GM12878 (cell line): Measurements from ENCODE around the gene DOCK7. TPM values are rescaled to one million over a fixed set of nuclear protein-coding genes. Genes with fewer than 3 reads are reported as not detected.

ENCODE experiments used
- ATAC-seq: fragments of 200-7000 bp; cut with Tn5 transposase; 3 replicates; pipeline ENCODE4 v1.9.1; 2020; ENCODE audit warnings: mild to moderate bottlenecking, moderate library complexity
- BruUV-seq: library from RNA; stranded (reverse); fragments of 400-500 nt; replicated peaks from 2 replicates; lab custom pipeline; 2021; lab: Mats Ljungman, UMichigan
- CTCF ChIA-PET: fragments of 300-600 bp; sonication (Branson Sonifier 250); formaldehyde crosslinking; extraction: SDS; loops from one replicate; lab custom pipeline; 2021; ENCODE audit warnings: inconsistent platforms; lab: Yijun Ruan, JAX
- POLR2A ChIA-PET: fragments of 350-600 bp; formaldehyde crosslinking; extraction: SDS; loops from one replicate; lab custom pipeline; 2021; ENCODE audit warnings: inconsistent platforms; lab: Charles Lee
- RAD21 ChIA-PET: fragments of 300-600 bp; sonication (Branson Sonifier 250); formaldehyde crosslinking; loops from one replicate; lab custom pipeline; 2023; ENCODE audit warnings: antibody characterized with exemption; ENCODE audit not compliant: unreplicated experiment; lab: Charles Lee
- SMC1A ChIA-PET: fragments of 300-600 bp; sonication (Branson Sonifier 250); formaldehyde crosslinking; loops from one replicate; lab custom pipeline; 2023; ENCODE audit not compliant: unreplicated experiment, uncharacterized antibody; lab: Charles Lee
- DNase-seq: peaks from one replicate; pipeline ENCODE4 v3.0.0-alpha.2; 2011; ENCODE audit warnings: low read depth, low spot score
- FAIRE-seq: peaks from 3 replicates; lab custom pipeline; 2011; peaks lifted over from hg19 to GRCh38; lab: Jason Lieb, UNC
- H2AFZ ChIP-seq: 2 replicates; pipeline ENCODE4 v1.6.0; 2011; ENCODE audit warnings: low read depth, low read length, control low read depth; ENCODE audit not compliant: control insufficient read depth
- H3K27ac ChIP-seq: 2 replicates; pipeline ENCODE4 v1.5.1; 2011; ENCODE audit warnings: control low read depth; ENCODE audit not compliant: control insufficient read depth, insufficient read depth
- H3K27me3 ChIP-seq, 2 experiments: replicated peaks in 1 of 2; 2 replicates each; pipeline versions ENCODE4 v1.6.0 to v1.6.1; 2011; ENCODE audit warnings: low read length in 1 of 2; ENCODE audit not compliant: control insufficient read depth in 2 of 2, insufficient read depth in 2 of 2
- H3K36me3 ChIP-seq, 2 experiments: 2 replicates each; pipeline ENCODE4 v1.5.1; 2011; ENCODE audit warnings: low read length in 1 of 2; ENCODE audit not compliant: control insufficient read depth in 2 of 2, insufficient read depth in 2 of 2
- H3K4me1 ChIP-seq: 2 replicates; pipeline ENCODE4 v1.6.1; 2011; ENCODE audit warnings: mild to moderate bottlenecking, low read length, moderate library complexity, mixed read lengths; ENCODE audit not compliant: control insufficient read depth, insufficient read depth
- H3K4me2 ChIP-seq: 2 replicates; pipeline ENCODE4 v1.6.0; 2011; ENCODE audit warnings: control low read depth; ENCODE audit not compliant: control insufficient read depth, insufficient read depth
- H3K4me3 ChIP-seq: fragments of 200-600 bp; sonication (generic); 2 replicates; pipeline ENCODE4 v1.5.1; 2016
- H3K79me2 ChIP-seq: 2 replicates; pipeline ENCODE4 v1.6.0; 2011; ENCODE audit warnings: low read length; ENCODE audit not compliant: control insufficient read depth, insufficient read depth
- H3K9ac ChIP-seq: 2 replicates; pipeline ENCODE4 v1.8.0; 2011; ENCODE audit warnings: low read length, control low read depth, mixed read lengths; ENCODE audit not compliant: control insufficient read depth, insufficient read depth
- H3K9me3 ChIP-seq: replicated peaks from 3 replicates; pipeline ENCODE4 v1.5.1; 2011; ENCODE audit warnings: mild to moderate bottlenecking, low read length; ENCODE audit not compliant: control insufficient read depth, insufficient read depth
- H4K20me1 ChIP-seq: 2 replicates; pipeline ENCODE4 v1.6.0; 2011; ENCODE audit not compliant: control insufficient read depth, insufficient read depth
- CTCF ChIP-seq, 3 experiments: IDR thresholded peaks in 2 of 3; conservative IDR thresholded peaks in 1 of 3; 2 replicates each; pipeline ENCODE4 v1.5.1; 2011; ENCODE audit warnings: low read depth in 3 of 3, low read length in 3 of 3, mild to moderate bottlenecking in 3 of 3, control low read depth in 2 of 3, moderate library complexity in 2 of 3, inconsistent platforms in 1 of 3, mixed read lengths in 1 of 3; ENCODE audit not compliant: control insufficient read depth in 2 of 3, insufficient read depth in 1 of 3; ENCODE audit errors: extremely low read depth in 1 of 3
- RAD21 ChIP-seq: IDR thresholded peaks from 2 replicates; pipeline ENCODE4 v1.6.1; 2011; ENCODE audit warnings: mild to moderate bottlenecking, low read depth, low read length, moderate library complexity; ENCODE audit not compliant: insufficient read depth
- SMAD5 ChIP-seq: IDR thresholded peaks from 2 replicates; pipeline ENCODE4 v1.6.1; 2016; ENCODE audit warnings: antibody characterized with exemption, low read depth
- WGBS: methylation state at CpG from one replicate; pipeline ENCODE4 v1.1.6; 2016; ENCODE audit warnings: low lambda C conversion rate; ENCODE audit not compliant: insufficient replicate concordance, insufficient coverage; ENCODE audit errors: missing lambda C conversion rate; 5-methylcytosine and 5-hydroxymethylcytosine counted together
- in situ Hi-C: fragments of 300-500 bp; cut with MboI; formaldehyde crosslinking; loops from 9 replicates; pipeline ENCODE4 v1.14.3; 2018; ENCODE audit warnings: mixed read lengths
- intact Hi-C: fragments of 100-400 bp; cut with micrococcal nuclease; formaldehyde crosslinking; loops from one replicate; pipeline ENCODE4 v1.14.2; 2022; ENCODE audit not compliant: unreplicated experiment
- polyA plus RNA-seq, 11 experiments: library from polyadenylated mRNA; depleted of rRNA in 4 of 11; unstranded in 6 of 11; stranded (reverse) in 5 of 11; fragments of >200 nt; fragmentation: Nextera tagmentation in 4 of 11; fragmentation: Illumina TruSeq in 1 of 11; extraction: Ambion mirVana in 4 of 11; extraction: Trizol in 1 of 11; gene quantifications; 1 replicate in 1 of 11; 2 replicates in 10 of 11; pipeline versions ENCODE4 v1.2.1 to v1.2.3, GENCODE V29; 2011 to 2016; ENCODE audit warnings: inconsistent platforms in 2 of 11, missing spikeins in 2 of 11, low read depth in 1 of 11
- total RNA-seq, 4 experiments: library from RNA; depleted of rRNA in 3 of 4; stranded (reverse); fragments of >200 nt in 3 of 4; fragmentation: Illumina TruSeq in 1 of 4; extraction: Trizol in 1 of 4; gene quantifications; 2 replicates each; pipeline versions ENCODE4 v1.2.1 to v1.2.3, GENCODE V29; 2013 to 2021

DOCK7 gene
- total and polyA plus RNA-seq, 10 of the 15 experiments (the other 5 are each of a cell fraction or from before 2014, with no cell fraction given), result 4.8 to 34.6 (median 26.9) TPM

- Histone ChIP-seq H3K79me2 (no peaks in the 10 kb centered on the region), H2AFZ (no peak overlapping the region), H4K20me1 (no peaks in the 10 kb centered on the region), H3K4me3 (no peak overlapping the region), H3K4me2 (no peak overlapping the region), H3K27me3 (no peaks in the 10 kb centered on the region), H3K4me1 (no peaks in the 10 kb centered on the region), H3K27ac (no peak overlapping the region), H3K36me3 (no peaks in the 10 kb centered on the region; a peak in 1 of 4 replicates), H3K9ac (no peak overlapping the region), H3K9me3 (no peaks in the 10 kb centered on the region)
- in situ Hi-C loops, result no loop called here
- no peak for DNase-seq
- no peak for FAIRE-seq
- RAD21 ChIA-PET, result interaction anchor here (0.6 to 1.1 kb wide), 2 partner anchors 22 to 233 kb away, joined by 3 to 4 read pairs; no protein-coding TSS in a partner anchor
- no TSS peak for BruUV-seq
- no peak for ATAC-seq
- CTCF ChIA-PET, result interaction anchor here (0.8 to 11.2 kb wide), 5 partner anchors 12 to 234 kb away, joined by 3 to 305 read pairs (median 4); no protein-coding TSS in a partner anchor
- SMC1A ChIA-PET, result interaction anchor here (0.6 to 3.5 kb wide), 4 partner anchors 13 to 233 kb away, joined by 3 to 27 read pairs (median 3); no protein-coding TSS in a partner anchor
- POLR2A ChIA-PET, result no interaction called here
- 55% methylated on average over 4 of the region's 4 CpGs for WGBS
- TF ChIP-seq SMAD5 (no peak), CTCF (IDR thresholded peaks at IDR 0.05 in 2 of 3, conservative IDR thresholded peaks at IDR 0.05 in 1 of 3; ENCODE audit: control insufficient read depth in 2 of 3, extremely low read depth in 1 of 3, insufficient read depth in 1 of 3, low read depth in 3 of 3, low read length in 3 of 3) (no peak), RAD21 (no peak)
- intact Hi-C loops, result no loop called here
Measured at GRCh38 chr1:62513013-62513412, 175.2 kb downstream of the DOCK7 start.
